Body of pancreas (tissue), 4 donors: ENCODE results near the gene TAAR2.

Experiments used
- CTCF ChIP-seq, 7 experiments: fragments of 450-650 bp in 4 of 7; fragments of 200-600 bp in 3 of 7; sonication (generic) in 3 of 7; IDR thresholded peaks; one replicate each; pipeline ENCODE4 v1.5.1; 2016 to 2019; ENCODE audit warnings: antibody characterized with exemption in 7 of 7
- POLR2A ChIP-seq, 3 donors: fragments of 450-650 bp; IDR thresholded peaks; one replicate each; pipeline ENCODE4 v1.6.1; 2016; ENCODE audit warnings: antibody characterized with exemption in 3 of 3, mild to moderate bottlenecking in 2 of 3

GRCh38 chr6:132568611-132569010 is 55.5 kb downstream of the TAAR2 start:
- TF ChIP-seq POLR2A (IDR thresholded peaks at IDR 0.05) = no peak
- no peak for TF ChIP-seq CTCF (IDR thresholded peaks at IDR 0.05)
